HG02623 (cell line): ENCODE measurements around the gene SEPTIN10.
"Not testable (repeated sequence)": the region's sequence is repeated elsewhere in the genome, so short reads cannot be mapped to it uniquely, and the experiment has no call there.

Experiments
- ATAC-seq: cut with Tn5 transposase; IDR thresholded peaks from one replicate; pipeline ENCODE4 v1.9.1; 2021; ENCODE audit warnings: moderate library complexity; ENCODE audit not compliant: unreplicated experiment

Gene SEPTIN10

DNA sequence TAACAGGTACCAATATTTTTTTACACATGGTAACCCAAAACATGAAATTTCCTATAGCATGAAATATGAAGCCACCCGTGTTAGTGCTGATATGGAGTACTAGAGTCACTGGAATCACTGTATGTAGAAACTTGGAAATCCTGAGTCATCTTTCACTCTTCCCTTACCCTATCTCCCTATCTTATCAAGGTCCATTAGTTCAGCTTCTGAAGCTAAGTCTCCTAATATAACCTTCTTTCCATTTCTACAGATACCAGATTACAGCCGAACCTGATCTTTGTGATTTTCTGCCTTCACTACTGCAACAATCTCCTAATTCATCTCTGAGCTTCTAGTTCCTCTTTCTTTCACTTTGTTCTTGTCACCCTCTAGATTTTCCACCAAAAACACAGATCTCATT is 59.0 kb downstream of the SEPTIN10 start:
- no peak for ATAC-seq

GRCh38 chr2:109549016-109549590 is 64.7 kb downstream of the SEPTIN10 start:
- no peak for ATAC-seq

DNA sequence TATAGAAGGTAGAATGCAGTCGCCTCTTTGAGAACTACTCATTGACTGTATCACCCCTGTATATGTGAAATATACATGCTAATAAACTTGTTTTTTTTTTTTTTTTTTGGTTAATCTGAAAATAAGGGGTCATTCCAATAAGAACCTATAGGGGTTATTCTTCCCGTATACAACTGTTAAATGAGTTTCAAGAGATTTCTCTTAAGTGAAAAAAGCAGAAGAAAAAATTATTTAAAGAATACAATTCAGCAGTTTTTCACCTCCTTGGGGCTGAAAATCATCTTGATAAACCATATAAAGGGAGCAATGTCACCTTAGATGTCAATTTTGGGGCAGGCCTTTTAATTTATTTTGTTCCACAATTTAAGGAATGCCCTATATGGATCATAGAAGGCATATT is 66.5 kb downstream of the SEPTIN10 start:
- ATAC-seq, result no peak

DNA sequence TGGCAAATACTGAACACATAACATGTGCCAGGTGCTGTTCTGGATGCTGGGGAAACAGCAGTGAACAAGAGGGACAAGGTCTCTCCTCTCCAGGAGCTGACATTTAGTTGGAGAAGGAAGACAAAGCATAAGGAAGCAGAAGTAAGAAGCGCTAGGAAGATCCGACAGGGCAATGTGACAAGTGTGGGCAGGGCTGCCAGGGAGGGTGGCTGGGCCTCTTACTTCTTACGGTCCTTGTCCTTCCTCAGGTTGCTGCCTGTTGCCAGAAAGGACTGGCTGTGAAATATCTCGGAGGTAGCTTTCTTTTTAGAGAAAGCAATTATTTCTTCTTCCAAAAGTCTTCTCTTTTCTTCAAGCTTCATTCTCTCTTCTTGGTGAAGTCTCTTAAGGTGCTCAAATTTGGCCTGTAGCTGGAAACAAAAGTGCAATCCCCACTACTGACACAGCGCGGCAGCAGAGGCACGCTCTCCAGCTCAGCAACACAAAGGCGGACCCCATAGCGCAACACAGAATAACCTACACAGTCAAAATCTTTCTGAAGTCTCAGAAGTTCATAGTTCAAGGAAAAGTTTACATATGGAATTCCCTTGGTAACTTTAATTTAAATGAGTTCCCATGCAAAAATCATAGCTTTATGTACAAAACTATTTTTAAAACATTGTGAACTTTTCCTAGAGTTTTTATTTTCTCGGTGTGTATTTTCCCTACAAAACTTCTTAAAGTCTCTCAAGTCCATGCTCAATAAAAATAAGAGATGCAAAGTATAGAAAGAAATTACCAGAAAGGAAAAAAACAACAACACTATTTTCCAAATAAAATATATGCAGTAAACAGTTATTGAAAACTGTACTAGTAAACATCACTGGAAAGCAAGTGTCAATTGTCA is 67.7 kb downstream of the SEPTIN10 start:
- ATAC-seq, result no peak

GRCh38 chr2:109542384-109542783 is 71.4 kb downstream of the SEPTIN10 start:
- no peak for ATAC-seq

- no peak for ATAC-seq
Observed at GRCh38 chr2:109538546-109538945, 75.2 kb downstream of the SEPTIN10 start.

DNA sequence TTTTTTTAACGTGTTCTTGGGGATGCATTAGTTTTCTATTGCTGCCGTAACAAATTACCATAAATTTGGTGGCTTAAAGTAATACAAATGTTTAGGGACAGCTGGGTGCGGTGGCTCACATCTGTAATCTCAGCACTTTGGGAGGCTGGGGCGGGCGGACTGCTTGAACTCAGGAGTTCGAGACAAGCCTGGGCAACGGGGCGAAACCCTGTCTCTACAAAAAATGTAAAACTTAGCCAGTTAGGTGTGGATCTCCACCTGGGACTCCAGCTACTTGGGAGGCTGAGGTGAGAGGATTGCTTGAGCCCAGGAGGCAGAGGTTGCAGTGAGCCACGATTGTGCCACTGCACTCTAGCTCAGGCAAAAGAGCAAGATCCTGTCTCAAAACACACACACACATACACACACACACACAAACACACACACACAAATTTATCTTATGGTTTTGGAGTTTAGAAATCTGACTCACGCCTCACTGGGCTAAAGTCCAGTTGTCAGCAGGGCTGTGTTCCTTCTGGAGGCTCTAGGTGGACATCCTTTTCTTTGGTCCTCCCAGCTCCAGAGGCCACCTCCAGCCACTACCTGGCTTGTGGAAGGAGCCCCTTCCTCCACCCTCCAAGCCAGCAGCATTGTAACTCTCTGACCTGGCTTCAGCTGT is 76.1 kb downstream of the SEPTIN10 start:
- no peak for ATAC-seq

DNA sequence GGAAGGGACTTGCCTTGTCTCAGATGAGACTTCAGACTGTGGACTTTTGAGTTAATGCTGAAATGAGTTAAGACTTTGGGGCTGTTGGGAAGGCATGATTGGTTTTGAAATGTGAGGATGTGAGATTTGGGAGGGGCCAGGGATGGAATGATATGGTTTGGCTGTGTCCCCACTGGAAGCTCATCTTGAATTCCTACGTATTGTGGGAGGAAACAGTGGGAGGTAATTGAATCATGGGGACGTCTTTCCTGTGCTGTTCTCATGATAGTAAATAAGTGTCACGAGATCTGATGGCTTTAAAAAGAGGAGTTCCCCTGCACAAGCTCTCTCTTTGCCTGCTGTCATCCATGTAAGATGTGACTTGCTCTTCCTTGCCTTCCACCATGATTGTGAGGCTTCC is 77.2 kb downstream of the SEPTIN10 start:
- not testable (repeated sequence) for ATAC-seq

- no peak for ATAC-seq
Observed at GRCh38 chr2:109535217-109535946, 78.4 kb downstream of the SEPTIN10 start.

- no peak for ATAC-seq
Observed at GRCh38 chr2:109533823-109534222, 79.9 kb downstream of the SEPTIN10 start.

DNA sequence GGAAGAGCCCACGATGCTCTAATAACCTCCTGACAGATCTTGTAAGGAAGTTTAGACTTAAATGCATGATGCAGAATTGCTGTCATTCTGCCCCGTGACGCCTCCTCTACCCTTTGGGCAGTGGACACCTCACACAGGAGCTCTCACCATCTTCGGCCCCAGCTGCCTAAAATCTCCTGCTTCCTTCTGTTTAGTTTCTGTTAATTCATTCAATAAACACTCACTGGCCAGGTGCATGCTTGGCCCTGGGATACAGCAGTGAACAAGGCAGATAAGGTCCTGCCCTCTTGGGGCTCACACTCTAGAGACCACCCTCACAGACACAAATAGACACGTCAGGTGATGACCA is 81.1 kb downstream of the SEPTIN10 start:
- no peak for ATAC-seq

DNA sequence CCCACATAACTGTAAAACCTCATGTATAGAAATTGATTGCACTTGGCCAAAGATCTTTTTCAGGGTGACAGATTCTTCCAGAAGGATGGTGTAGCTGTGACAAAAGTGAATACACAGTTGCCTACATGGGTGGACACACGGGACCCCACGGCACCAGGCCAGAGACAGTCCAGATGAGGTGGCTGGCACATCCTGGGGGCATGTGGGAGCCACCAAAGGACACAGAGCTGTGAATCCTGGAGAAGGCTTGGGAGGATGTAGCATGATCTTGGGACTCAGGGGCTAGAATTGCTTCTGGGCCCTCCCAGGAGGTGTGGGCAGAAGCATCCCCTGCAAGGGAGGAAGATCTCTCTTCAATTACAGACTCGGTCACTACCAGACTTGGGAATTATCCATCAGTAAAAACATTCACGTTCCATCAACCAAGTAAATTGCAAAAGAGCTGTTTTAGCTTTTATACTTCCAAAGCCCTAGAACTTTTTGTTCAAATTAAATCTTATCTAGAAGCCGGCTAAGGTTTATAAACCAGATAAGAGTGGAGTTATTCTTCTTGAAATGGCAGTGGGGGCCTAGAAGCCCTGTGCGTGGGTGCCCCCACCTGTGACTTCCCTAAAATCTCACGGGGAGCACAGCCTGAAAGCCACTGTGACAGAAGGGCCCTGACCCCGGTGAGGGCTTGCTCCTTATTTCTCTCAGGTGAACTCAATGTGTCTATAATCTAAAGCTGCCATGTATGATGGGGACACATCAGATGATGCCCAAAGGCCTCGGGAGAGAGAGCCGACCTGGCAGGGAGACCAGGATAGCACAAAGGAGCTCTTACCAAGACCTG is 81.7 kb downstream of the SEPTIN10 start:
- ATAC-seq, result no peak

GRCh38 chr2:109531221-109531620 is 82.5 kb downstream of the SEPTIN10 start:
- no peak for ATAC-seq

GRCh38 chr2:109530712-109531111 is 83.1 kb downstream of the SEPTIN10 start:
- ATAC-seq, result no peak

DNA sequence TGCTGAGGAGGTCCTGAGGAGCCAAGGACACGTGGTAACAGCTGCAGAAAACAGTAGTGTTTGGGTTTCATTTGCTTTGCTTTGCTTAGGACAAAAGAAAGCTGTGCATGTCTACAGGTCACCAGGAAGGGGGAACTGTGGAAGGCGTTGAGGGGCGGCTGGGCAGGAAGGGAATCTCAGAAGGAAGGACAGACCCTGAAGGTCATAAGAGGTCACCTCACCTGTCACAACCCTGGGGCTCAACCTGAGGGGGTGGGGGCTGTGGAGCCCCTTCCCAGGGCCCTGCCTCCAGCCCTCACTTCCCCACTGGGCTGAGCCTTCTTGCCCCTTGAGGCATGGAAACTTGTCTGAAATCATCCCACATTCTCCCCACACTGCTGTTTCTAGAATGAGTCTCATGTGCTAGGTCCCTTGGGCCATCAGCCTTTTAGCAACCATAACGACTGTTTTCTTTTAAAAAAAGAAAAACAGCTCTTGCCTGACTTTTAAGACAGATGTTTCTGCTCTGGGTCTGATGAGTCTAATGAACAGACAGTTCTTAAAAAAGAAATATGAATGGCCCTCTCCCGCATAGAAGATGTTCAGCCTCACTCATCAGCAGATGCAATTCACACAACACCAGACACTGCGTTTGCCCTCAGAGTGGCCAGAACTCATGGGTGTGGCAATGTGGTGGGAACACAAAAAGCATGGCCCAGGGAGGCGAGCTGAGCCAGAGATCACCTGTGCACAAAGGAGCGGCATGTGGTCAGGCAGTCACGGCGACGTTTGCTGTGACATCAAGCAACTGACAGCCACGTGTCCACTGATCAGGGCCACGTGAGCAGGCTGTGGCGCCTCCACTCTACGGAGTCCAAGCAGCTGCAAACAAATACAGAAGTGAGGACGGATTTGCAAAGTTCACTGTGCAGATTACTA is 84.0 kb downstream of the SEPTIN10 start:
- no peak for ATAC-seq

DNA sequence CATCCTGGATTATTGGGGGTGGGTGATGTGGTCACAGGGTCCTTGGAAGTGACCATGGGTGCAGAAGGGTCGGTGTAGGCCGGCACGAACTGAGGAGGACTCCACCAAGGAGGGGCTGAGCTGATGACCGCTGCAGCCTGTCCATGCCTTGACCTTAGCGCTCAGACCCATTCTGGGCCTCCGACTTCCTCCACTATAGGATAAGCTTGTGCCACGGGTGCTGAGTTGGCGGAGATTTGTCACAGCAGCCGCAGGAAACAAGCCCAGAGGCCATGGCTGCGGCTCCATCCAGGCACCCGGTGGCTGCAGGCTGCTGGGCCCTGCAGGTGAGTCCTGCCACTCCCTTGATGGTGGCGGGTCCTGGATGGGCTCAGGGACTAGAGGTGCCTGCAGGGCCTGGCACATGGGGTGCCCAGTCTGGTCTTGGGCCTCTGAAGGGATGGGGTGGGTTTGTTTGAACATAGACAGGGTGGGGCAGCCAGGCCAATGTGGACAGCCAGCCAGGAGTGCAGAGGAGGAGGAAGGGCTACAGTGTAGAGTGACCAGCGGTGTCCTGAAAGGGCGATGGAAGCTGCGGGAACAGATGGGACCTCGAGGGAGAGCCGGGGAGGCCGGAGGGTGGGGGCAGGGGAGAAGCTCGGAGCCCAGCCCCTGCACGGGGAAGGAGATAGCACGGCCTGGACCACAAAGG is 84.8 kb downstream of the SEPTIN10 start:
- no peak for ATAC-seq

DNA sequence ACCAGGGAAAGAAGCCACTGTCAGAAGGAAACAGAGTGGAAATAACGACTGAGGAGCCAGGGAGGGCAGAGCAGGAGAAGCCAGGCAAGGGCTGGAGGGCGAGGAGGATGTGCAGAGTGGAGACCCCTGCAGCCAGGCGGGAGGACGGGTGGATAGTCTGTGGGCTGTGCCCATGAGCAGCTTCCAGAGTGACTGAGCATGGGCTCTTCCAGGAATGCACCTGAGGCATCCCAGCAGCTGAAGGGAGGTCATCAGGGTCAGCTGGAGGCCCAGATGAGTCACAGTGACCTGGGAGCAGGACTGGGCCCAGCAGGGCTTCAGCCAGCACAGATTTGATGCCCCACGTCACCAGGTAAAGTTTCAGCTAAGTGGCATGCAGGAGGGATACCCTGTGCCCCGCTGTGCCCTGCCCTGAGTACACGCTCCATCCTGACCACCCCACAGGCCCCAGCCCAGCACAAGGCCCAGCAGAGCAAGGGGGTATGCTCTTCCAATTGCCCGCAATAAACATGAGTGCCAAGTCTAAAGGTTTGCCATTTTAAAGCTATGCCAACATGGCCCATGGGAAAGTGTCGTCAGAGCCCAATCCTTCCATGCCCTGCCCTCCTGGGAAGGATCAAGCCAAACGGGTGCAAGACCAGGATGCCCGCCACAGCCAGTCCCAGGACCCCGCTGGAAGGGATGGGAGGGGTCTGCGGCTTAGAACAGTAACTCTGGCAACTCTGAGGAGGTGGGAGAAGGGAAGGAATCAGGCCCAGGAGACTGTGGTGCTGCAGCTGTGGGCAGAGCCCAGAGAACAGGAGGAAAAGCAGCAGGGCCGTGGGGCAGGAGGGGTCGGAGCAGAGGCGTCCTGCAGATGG is 85.7 kb downstream of the SEPTIN10 start:
- ATAC-seq, result no peak

DNA sequence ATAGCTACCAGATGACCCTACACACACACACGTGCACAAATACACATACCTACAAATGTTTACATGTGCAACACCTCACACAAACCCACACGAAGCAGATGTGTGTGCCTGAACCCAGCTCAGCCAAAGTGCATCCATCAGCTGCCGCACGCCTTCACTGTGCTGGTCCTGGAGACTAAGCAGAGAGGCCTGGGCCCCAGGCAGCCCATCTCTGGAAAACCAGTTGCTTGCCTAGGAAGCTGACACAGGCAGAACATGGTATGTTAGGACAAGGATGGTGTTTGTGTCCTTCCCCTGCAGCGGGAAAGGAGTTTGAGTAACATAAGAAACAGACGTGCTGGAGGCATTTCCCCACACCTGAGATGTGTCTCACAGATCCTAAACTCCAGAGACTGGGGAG is 86.7 kb downstream of the SEPTIN10 start:
- no peak for ATAC-seq
